A172 (cell line): ENCODE measurements around the gene NEGR1. TPM values are rescaled to one million over a fixed set of nuclear protein-coding genes. Genes with fewer than 3 reads are reported as not detected.

ENCODE experiments used
- DNase-seq: peaks from one replicate; pipeline ENCODE4 v3.0.0-alpha.2; 2015; ENCODE audit warnings: low spot score
- total RNA-seq: library from RNA; depleted of rRNA; stranded (reverse); fragments of >200 nt; shearing (Covaris generic); gene quantifications from 2 replicates; pipeline ENCODE4 v1.2.3, GENCODE V29; 2014

The NEGR1 gene
- total RNA-seq, 1 experiment from 2014 or later, result 0.03 TPM

DNA sequence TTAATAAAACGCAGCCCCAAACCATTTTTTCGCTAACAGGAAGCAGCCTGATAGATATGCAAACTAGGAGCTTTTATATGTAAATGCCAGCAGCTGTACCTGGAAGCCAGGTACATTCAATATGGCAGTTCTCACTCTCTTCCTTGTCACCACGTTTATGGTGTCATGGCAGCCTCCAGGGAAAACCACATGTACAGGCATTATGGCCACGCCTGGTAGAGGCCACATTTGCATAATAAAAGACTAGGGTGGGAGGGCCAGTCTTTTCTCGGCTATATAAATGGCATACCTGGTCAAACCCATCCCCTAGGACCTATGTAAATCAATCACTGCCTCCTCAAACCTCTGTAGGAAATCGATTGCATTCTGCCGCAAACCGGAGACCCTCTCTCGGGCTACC lies 247.5 kb downstream of the NEGR1 start:
- no peak for DNase-seq

DNA sequence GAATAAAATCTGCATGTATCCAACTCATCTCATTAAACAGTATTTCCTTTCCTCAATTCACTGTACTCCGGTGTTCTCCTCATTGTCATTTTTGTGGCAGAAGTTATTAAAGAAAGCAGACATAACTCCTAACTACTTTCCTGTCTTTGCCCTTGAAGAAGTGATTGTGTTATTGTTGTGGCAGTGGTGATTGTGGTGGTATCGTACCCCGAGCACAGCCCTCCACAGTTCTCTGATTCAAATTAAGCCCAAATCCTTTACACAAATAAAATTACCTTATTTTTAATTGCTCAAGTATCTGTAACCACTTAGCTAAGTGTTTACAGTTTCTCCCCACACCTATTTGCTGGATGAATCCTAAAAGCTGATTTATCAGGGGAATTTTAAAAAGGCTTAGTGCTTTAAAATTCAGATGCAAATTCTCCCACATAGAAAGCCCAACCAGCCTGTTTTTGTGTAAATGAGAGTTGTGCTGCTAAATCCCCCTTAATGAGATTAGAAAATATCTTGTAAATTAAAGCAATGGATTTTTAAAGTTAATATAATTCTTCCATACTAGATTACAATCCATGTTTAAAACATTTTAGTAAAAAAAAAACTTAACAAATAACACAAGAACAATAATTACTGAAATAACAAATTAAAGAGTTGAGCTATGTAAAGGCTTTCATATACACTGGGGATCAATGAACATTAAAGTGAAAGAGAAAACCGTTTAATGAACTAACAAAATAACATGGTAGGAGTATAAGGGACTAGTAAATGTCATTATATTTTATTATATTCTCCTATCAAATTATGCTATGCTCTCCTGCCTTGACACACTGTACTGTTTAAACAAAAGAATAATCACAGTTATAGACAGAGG lies 259.0 kb downstream of the NEGR1 start:
- no peak for DNase-seq

DNA sequence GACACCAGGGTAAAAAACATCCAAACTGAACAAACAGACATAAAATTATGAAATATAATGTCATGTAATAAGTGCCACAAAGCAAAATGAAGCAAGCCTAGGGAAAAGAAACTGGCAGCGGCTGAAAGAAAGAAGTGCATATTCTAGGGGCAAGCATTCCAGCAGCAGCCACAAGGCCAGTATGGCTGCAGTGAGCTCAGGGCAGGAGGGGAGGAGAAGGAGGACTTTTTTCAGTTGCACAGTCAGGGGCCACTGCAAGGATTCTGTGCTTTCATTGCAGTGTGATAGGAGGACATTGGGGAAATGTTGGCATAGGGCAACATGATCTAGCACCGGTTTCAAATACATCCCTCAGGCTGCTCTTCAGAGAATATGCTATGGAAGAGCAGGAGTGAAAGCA lies 263.8 kb downstream of the NEGR1 start:
- DNase-seq, result no peak

DNA sequence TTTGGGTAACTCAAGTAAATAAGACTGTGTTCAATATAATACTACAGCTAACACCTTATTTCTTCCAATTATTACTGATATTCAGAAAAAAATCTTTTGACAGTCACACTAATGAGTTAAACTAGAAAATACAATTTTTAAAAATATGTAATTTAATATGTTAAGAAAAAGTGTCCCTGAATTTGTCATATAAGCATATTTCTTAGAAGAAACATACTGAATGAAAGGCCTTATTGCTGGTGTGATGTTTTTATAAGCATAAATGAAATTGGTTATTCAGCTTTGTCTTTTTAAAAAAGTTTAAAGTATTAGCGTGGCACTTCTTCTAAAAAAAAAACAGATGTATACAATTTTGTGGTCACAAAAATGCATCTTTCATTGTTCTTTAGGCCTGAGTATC lies 267.3 kb downstream of the NEGR1 start:
- no peak for DNase-seq

DNA sequence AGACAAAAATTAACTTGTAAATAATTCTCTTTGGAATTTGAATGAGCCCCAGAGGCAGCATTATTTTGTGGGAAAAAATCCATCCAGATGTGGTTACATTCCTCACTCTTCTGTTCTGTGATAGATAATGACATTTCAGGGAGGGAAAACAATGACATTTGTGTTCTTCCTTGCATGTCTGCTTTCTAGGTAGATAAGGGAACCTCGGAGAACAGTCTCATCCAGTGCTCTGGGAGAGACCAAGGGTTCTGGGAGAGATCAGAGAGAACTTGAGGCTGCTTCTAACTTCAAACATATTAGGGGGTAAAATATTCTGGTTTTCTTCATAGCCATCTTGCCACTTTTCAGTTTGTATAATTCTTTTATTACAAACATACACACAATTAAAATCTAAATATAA lies 269.2 kb downstream of the NEGR1 start:
- no peak for DNase-seq

DNA sequence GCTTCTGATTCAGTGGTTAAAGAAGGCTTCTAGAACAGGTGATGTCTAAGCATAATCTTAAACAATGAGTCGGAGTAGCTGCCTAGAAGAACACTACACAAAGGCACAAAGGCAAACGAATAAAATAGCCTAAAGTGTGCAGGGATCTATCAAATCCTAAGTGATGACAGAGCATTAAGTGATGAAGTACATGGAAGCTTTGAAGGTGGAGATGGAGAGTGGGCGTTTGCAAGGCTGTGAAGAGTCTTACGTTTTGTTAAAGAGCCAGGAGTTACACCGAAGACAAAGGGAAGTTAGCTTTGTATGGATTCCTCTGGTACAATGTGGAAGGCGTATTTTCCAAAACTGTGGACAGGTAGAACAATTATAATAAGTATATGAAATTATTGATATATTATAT lies 270.6 kb downstream of the NEGR1 start:
- DNase-seq, result no peak

DNA sequence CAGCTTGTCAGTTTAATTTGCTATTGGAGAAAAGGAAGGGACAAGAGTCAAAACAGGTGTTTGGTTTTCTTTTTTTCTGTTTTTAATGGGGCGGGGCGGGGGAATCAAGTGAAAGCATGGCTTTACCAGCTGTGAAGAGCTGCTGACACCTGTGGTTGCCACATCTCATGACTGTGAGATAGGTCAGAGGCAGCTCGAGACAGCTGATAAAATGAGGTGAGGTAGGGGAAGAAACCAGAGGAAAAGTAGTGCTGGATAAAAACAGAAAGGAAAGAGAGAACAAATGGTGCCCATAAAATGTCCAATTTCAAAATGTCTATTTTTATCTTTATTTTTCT lies 272.3 kb downstream of the NEGR1 start:
- no peak for DNase-seq

DNA sequence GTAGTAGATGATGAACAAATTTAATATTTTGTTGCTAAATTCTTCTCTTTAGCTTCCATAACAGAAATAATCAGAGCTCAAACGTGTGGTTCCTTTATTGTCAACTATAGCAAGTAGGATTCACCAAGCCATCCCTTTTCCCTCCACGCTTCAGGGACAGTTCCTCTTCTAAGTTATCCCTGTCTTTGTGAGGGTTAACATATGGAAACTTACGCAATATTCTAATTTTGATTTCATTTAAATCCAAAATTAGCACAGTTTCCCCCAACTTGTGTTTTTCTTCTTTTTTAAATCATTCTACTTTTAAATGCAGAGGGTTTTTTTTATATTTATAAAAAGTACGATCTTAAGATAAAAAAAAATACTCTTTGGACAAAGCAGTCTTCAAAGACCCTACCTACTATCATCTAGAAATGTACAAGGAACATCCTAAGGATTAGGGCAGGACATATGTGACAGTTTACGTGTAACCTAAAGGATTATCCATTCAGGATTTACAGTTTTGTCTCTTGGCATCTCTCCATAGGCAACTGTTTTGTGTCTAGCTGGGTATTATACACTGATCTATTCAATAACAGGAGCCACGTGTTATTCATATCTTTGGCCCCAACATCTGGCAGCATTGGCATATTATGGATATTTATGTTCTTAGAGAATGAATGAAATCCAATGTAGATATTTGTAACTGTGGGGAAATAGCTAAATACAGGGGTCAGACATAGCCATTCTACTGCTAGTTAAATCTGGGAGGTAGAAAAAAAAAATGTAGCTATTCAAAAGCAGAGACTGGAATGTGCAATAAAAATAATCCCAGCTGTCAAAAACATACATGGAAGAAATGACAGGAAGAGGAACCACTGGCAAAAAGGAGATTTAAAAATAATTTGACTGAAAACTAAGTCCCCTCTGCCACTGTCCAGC lies 272.9 kb downstream of the NEGR1 start:
- no peak for DNase-seq

DNA sequence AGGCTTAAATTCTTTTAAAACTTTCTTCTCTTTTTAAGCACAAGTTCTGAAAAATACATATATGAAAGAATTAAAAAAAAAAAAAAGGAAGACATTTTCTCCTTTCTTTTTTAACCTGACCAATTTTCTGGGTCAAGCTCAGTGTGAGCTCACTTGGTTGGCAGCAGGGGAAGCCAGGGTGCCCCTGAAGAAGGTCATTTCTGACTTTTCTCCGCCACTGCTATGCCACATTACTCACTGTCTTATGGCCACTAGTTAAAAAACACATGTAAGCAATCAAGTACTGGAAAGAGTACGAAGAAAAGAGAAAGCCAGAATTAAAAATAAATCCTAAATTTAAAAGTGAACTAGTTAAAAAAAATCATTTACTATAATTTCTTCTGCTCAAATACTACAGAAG lies 275.0 kb downstream of the NEGR1 start:
- no peak for DNase-seq

DNA sequence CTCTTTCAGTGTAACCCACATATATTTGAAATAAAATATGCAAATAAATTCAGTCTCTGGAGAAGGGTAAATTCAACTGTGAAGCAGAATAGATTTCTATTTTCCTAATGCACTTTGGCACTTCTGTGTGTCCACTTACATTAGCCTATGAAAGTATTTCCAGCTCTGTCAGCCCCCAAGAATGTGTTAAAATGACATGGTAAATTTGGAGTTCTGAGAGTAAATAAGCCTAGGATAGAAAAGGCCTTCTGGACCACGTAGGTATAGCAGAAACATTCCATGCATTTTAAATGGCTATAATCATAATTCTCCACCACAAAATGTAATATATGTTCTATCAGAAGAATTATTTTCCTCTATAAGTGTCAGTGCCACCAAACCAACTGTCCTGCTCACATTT lies 276.2 kb downstream of the NEGR1 start:
- DNase-seq, result no peak

DNA sequence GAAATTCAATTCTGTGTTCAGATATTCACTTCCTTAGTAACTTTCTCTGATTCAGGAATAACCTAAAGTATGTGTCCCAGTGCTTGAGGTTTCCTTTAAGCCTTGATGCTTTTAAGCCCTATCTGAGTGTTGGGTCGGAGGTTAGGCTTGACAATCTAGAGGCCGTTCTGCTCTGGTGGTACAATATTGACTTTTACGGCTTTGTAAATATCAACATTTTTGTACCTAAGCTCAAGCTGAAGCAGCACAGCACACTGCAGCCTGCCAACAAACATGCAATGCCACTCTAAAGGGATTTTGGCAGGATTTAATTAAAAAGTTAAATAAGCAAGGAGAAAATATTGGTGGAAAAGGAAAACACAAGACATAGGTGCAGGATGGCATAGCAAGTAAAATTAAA lies 279.2 kb downstream of the NEGR1 start:
- DNase-seq, result no peak

DNA sequence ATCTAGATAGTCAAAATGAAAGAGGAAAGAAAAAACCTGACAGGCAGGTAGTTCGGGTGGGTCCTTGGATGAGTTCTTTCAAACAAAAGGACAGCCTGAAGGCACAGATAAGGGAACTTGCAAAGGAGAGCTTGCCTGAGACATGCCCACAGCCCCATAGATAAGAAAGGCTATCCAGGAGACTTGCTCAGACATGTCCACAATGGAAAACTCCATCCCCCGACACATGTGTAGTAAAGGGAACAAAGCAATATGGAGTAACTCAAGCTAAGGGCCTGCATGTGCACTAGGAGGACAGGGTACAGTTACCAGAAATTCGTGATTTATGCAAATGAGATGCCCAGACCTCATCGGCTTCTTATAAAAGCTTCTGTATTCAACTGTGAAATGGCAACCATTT lies 281.5 kb downstream of the NEGR1 start:
- DNase-seq, result no peak

DNA sequence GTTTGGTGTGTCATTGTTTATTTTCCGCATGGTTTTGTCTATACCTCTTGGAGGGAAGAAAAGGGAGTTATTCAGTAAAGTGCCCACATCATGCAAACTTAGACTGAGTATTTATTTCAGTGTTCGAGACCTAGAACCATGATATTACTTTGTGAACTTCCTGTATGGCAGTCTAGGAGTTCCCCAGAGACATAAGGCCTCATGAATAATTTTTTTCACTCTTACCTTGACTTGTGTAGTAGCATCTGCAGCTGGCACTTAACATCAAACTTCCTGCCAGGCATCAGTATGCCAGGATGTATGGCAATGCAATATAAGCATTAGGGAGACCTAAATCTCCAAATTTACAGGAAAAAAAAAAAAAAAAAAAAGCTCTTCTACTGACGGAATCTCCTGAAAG lies 287.7 kb downstream of the NEGR1 start:
- no peak for DNase-seq

DNA sequence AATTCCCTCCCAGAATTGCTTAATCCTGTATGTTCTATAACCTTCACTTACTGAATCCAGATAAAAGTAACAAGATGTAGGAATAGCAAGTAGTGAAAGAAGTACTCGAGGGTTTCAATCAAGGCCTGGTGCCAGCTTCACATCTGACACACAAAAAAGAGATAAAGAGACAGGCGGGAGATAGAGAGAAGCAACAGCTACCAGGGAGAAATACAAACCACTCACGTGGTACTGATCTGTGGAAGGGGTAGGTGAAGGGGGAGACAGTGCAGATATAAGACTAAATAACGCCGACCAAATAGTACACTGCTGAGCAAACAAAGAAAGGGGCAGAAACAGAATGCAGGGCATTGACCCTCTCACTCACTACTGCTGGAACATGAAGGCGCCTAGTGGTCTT lies 295.2 kb downstream of the NEGR1 start:
- DNase-seq, result no peak

DNA sequence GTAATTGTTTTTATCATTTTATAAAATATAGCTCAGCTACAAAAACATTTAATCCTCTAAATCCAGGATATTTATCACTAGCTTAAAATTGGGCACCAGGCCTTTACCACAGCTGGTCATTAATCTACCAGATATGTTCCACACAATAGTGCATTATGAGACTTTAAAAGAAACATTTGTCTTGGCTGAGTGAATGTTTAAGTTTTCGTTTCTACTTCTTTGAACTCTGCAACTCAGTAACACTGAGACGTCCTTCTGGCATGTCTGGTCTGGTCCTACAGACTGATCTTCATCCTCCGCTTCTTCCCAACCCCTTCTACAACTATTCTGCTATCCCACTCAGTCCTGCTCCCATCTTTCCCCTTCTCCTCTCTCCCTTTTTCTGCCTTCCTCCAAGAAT lies 296.2 kb downstream of the NEGR1 start:
- DNase-seq, result no peak

DNA sequence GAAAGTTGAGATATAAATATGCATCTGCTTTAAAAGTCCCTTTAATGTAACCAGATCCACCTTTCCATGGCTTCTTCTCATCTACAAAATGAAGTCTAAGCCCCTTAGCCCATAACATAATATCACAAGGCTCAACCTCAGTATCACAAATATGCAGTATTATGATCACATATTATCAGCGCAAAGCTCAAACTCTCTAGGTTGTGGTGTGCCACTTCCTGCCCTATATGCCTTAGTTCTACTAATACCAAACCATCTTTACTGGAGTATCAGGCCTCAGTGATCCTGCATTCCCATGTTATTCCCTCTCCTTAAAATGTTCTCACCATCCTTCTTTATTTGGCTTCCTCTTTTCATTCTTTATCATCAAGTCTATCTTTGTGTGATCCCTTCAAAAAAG lies 301.8 kb downstream of the NEGR1 start:
- no peak for DNase-seq

DNA sequence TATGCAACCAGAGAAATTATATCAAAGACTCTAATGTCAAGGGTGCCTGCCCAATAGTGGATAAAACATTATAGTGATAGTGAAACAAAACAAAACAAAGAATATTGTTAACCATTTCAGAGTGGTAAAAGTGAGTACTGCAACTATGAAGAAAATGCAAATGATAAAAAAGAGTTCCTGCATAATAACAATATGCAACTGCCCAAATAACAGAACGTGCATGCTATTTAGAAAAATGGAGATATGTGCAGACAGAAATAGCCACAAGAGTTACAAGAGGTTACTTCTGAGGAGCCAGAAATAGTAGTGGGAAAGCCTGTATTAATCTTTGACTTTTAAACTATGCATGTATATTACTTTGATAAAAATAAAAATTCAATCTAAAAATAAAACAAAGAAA lies 302.5 kb downstream of the NEGR1 start:
- no peak for DNase-seq

DNA sequence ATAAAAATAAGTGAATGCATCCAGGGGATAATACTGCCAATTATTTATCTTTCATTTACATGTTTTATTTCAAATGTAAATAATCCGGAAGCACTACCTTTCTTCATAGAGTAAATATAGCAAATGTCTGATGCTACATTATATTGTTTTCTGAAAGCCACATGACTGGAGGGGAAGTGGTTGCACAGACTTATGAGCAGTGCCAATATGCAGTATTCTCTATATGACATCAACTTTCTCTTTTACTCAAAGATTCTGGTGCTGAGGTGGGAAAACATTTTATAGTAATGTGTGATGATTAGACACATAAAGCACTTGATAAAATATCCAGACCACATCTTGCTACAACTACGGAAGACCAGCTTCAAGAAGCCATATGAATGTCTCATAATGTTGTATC lies 314.7 kb downstream of the NEGR1 start:
- no peak for DNase-seq

DNA sequence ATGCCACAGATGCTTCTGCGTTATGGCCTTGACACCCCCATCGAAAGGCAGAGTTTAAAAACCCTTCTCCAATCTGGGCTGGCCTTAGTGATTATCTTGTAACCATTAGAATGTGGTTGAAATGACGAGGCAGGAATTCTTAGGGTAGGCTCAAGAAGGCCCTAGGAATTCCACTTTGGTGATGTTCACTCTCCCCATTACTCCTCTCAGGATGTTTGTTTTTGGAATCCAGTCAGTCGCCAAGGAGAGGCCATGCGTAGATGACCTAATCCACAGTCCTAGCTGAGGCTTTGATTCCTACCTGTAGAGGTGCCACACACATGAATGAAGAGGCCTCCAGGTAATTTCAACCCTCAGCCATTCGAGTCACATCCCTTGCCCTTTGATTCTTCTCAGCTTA lies 318.2 kb downstream of the NEGR1 start:
- DNase-seq, result no peak

DNA sequence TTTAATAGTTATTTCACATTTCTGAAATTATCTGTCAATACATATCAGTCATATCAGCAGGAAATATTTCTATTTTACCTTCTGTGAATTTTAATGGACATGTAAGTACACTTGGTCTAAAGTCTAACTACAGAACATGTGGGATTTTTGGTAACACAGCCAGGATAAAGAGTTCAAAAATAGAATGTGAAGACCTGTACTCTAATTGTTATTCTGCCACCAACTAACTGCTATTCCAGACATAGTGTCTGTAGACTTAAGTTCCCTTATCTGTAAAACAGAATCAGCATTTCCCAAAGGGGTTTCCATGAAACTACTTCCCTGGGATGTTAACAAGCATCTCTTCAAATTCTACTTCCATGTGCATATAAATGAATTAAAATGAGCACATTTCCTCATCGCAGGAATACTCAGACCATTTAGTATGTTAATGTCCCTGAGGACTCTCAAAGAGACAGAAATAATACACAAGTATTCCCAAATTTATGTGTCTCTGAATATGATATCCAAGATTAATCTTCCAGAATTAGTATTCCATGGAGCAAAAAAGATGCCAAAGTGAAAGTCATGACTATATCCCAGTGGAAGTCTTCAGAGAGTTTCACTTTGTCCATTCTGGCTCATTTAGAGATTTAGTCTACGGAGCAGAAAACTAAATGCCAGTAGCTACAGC lies 325.6 kb downstream of the NEGR1 start:
- DNase-seq, result no peak

DNA sequence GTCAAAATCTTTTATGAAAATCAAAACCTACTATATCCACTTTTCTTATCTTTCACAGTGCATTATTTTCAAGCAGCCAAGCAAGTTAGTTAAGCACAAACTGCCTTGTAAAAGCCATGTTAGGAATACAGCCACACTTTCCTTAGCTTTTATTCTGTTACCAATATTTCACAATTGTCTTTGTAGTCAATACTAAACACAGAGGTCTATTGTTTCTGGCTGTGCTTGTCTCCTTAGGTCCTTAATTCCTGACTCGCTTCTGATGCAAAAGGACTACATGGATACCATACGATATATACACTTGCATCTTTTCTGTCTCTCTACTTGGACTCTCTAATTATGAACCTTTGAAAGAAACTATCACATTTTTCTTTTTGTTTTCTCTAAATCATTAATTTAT lies 331.8 kb downstream of the NEGR1 start:
- DNase-seq, result no peak

DNA sequence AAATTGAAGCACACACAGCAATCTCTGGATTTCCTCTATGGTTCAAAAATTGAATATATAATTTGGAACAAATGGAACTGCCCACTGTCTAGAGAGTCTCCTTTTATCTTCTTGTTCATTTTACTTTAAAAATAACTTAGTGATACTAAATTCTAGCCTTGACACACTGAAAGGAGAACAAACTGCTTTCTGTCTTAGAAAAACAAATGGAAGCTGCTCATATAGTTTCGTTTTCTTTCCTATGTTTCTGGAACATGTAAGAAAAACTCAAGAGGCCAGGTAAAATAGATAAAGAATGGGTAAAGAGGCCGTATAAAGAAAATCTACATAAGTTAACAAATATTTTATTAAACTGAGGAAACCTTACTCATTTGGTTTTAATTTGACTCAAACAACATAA lies 332.7 kb downstream of the NEGR1 start:
- no peak for DNase-seq

DNA sequence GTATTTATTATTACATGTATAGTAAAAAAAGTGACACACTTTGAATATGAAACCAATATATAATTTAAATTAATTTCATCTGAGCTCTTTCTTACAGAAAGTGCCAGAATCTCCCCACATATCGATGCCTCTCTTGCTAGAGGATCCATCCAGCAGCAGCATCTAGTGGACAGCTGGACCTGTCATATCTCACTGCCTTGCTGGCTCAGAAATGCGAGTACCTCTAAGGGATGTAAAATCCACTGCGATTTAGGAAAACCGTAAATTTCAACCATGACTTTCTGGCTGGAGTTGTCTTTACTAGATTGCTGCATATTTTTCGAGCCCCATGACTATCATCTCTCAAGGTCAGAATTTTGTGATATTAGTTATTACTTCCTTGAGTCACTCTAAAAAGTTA lies 333.8 kb downstream of the NEGR1 start:
- no peak for DNase-seq
